Fibroblast of mammary gland (primary cell): Measurements from ENCODE around the gene NOVA2.

Experiments
- DNase-seq: peaks from one replicate; pipeline ENCODE4 v3.0.0-alpha.2; 2010; ENCODE audit warnings: low read depth
- H3K4me3 ChIP-seq: 2 replicates; pipeline ENCODE4 v1.5.1; 2011; ENCODE audit warnings: low read depth, mild to moderate bottlenecking, low read length, moderate library complexity; ENCODE audit not compliant: control insufficient read depth
- TF ChIP-seq, protein P1 (sequence below): conservative IDR thresholded peaks from 2 replicates; pipeline ENCODE4 v1.5.1; 2011; ENCODE audit warnings: low read depth, low read length, inconsistent platforms; ENCODE audit not compliant: control insufficient read depth, insufficient read depth

NOVA2 gene

DNA sequence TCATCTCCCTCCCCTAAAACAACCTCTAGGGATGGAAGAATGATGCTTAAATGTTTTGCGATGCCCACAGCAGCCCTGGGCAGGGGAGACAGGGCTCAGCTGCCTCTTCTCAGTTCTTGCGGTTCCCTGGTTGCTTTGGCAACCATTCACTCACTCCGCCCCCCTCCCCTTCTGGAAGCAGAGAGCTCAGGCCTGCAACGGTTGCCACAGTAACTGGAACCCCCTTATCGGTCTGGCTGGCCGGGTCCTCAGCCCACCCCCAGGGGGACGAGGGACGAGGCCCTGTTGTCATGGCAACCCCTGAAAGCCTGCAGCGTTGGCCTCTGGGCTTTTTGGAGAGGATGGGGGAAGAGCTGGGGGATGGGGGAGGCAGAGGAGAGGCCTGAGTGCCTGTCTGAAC, 19.5 kb downstream of the NOVA2 start:
- TF ChIP-seq, protein P1, sequence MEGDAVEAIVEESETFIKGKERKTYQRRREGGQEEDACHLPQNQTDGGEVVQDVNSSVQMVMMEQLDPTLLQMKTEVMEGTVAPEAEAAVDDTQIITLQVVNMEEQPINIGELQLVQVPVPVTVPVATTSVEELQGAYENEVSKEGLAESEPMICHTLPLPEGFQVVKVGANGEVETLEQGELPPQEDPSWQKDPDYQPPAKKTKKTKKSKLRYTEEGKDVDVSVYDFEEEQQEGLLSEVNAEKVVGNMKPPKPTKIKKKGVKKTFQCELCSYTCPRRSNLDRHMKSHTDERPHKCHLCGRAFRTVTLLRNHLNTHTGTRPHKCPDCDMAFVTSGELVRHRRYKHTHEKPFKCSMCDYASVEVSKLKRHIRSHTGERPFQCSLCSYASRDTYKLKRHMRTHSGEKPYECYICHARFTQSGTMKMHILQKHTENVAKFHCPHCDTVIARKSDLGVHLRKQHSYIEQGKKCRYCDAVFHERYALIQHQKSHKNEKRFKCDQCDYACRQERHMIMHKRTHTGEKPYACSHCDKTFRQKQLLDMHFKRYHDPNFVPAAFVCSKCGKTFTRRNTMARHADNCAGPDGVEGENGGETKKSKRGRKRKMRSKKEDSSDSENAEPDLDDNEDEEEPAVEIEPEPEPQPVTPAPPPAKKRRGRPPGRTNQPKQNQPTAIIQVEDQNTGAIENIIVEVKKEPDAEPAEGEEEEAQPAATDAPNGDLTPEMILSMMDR, result no peak
- H3K4me3 ChIP-seq, result no peak overlapping the region
- no peak for DNase-seq

DNA sequence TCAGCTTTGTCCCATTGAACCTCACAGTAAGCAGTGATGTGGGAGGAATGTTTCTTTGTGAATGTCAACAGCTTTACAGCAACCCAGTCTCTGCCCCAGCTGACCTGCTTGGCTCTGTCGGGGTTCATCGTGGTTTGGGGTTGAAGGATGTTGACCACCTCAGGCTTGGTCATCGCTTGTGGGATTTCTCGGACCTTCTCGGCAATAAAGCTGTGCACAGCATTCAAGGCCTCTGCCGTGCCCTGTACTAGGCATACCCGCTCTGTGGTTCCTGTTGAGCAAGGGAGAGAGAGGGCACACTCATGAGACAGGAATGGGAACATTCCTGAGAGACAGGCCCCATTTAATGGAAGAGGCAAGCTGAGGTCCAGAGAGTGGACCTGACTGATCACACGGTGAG, 20.0 kb downstream of the NOVA2 start:
- no peak for DNase-seq
- H3K4me3 ChIP-seq, result no peak overlapping the region
- TF ChIP-seq, protein P1, result no peak

DNA sequence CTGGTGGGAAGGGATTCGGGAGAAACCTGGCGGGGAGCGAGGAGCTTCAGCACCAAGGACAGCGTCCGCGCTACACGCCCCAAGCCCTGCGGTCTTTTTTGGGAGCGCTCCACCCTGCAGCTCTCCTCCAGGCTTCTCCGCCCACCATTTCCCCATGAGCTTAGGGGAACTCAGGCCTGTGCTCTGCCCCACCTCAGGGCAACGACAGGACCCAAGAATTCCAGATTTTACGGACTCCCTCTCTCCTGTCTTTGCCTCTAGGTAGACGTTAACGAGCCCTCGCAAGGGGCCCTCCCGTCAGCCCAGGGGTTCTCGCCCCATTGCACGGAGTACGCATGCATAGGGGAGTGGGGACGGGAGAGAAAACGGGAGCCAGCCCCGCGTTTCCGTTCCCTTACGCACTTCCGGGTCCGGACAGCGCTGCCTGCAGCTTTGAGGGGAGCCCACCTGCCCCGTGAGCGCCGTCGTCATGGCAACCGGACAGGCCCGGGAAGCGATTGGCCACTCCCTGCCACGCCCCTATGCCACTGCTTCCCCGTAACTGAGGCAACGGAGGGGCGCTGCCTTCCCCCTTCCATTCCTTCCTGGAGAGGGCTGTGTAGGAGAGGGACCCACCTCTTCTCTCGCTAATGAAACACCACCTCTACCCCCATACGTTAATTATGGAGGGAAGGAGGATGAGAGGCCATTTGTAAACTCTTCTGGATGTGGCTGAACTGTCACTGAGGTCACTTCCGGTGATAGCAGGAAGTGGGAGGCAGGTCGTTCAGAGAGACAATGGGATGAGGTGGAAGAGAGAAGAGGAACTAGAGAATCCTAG, 20.8 kb downstream of the NOVA2 start:
- TF ChIP-seq, protein P1, result no peak
- H3K4me3 ChIP-seq, result no peak overlapping the region
- peak; percentile 50 for DNase-seq

DNA sequence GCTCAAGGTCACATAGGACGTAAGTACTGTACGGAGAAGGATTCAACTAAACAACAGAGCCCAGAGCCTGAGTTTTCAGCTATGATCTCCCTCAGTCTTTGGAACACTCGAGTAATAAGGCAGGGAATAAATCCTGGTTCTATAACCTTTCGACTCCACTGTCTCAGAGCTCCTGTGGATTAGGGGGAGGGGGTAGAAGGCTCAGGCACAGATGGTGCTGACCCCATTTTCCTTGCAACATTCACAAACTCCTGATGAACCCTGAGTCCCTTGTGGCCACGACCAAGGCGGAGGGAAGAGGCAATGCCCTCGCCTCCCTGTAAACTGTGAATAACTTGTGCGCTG, 21.4 kb downstream of the NOVA2 start:
- TF ChIP-seq, protein P1, result no peak
- H3K4me3 ChIP-seq, result no peak overlapping the region
- DNase-seq, result no peak

DNA sequence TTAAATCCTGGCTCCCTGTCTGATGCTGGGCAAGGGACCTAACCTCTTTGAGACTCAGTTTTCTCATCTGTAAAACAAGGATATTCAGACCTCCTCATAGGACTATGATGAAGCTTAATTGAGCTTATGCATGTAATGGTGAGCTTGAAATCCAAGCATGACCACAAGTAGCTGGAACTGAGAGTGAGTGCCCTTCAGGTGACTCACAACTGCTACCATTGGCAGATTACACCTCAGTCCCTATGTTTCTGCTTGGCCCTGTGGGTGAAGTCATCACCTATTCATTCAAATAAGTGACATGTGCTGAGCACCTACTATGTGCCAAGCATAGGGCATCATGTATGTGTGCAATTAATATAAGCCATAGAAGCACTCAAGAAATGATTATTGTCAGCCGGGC, 25.7 kb downstream of the NOVA2 start:
- H3K4me3 ChIP-seq, result no peak overlapping the region
- peak; percentile 32 for DNase-seq
- TF ChIP-seq, protein P1, result no peak

DNA sequence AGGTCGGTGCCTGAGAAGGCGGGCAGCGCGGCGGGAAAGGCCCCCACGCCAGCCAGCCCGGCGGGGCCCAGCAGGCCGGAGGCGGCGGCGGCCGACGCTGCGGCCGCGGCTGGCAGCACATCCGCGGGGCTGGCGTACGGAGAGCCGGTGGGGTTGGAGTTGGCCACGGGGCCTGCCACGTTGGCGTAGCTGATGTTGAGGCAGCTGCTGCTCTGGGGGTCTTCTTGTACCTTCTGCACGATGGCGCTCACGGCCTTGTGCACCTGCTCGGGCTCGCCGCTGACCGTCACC, 33.2 kb downstream of the NOVA2 start:
- DNase-seq, result no peak
- no peak overlapping the region for H3K4me3 ChIP-seq
- TF ChIP-seq, protein P1, result no peak
